Measurements from ENCODE around the gene ZBTB22.
"Not testable (repeated sequence)": the region's sequence is repeated elsewhere in the genome, so short reads cannot be mapped to it uniquely, and the experiment has no call there.

The ZBTB22 gene, protein sequence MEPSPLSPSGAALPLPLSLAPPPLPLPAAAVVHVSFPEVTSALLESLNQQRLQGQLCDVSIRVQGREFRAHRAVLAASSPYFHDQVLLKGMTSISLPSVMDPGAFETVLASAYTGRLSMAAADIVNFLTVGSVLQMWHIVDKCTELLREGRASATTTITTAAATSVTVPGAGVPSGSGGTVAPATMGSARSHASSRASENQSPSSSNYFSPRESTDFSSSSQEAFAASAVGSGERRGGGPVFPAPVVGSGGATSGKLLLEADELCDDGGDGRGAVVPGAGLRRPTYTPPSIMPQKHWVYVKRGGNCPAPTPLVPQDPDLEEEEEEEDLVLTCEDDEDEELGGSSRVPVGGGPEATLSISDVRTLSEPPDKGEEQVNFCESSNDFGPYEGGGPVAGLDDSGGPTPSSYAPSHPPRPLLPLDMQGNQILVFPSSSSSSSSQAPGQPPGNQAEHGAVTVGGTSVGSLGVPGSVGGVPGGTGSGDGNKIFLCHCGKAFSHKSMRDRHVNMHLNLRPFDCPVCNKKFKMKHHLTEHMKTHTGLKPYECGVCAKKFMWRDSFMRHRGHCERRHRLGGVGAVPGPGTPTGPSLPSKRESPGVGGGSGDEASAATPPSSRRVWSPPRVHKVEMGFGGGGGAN

DNA sequence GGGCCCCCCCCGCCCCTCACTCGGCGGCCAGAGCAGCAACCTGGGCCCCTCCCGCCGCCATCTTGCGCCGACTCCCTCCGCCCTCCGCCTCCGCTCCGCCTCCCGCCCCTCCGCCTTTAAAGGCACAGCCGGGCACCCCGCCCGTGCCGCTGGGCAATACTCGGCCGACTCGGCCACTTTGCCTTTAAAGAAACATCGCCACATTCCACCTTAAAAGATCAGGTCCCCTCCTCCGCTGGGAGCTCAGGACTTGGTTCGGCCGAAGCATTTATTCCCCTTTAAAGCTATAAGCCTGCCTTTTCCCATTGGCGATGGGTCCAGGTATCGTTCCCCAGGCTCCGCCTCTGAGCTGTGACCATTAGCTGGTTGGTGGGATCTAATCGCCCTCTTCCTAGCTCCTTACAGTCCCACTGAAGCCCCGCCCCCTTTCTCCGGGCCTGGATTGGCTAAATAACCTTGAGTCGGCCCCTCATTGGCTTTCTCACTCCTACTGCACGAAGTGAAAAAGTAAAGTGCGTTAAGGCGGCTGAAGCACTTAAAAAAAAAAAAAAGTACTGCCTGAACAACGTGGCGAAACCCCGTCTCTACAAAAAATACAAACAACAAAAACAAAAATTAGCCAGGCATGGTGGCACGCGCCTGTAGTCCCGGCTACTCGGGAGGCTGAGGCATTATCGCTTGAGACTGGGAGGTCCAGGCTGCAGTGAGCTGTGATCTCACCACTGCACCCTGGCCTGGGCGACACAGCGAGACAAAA, at the start of gene ZBTB22:
TSS of gene ZBTB22 (minus strand) at position 76 of the 757 bp plus-strand sequence. CDS start 828 bp downstream, outside the sequence.
- DNase-seq = peak; percentile 98 to 99 (median 99)

GRCh38 chr6:33367009-33367714, 49.6 kb upstream of the ZBTB22 start:
- no peak for DNase-seq

DNA sequence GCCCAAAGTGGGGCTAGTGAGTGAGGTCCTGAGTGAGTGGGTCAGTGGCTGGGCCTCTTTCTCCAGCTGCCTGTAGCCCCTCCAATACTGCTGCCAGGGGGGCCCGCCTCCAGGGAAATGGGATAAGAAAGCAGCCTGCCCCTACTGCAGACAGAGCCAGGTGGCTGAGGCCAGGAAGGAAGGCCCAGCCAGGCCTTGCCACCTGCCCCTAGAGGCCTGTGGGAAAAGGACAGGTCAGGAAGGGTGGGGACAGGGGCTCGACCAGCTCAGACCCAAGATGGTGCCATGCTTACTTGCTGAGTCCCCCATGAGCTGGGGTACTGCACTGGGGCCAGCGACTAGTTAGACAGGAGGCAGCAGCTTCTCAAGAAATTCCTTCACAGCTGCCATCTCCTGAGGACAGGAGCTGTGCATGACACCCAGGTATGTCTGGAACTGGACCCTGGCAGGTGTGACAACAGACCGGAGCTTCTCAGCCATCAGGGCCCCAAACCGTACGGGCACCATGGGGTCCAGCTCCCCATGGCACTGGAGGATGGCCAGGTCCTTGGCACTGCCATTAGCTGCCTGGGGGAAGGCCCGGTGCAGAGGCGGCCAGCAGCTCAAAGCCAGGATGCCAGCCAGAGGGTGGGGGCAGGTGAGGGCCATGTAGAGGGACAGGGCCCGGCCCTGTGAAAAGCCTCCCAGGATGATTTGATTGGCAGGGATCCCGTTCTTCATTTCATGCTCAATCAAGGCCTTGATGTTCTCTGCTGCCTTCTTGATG, 47.8 kb upstream of the ZBTB22 start:
- DNase-seq = not testable (repeated sequence)

- peak; percentile 57 to 67 (median 66) for DNase-seq
Measured at GRCh38 chr6:33364475-33365205, 47.1 kb upstream of the ZBTB22 start.

- not testable (repeated sequence) for DNase-seq
Measured at GRCh38 chr6:33363486-33363885, 45.9 kb upstream of the ZBTB22 start.

DNA sequence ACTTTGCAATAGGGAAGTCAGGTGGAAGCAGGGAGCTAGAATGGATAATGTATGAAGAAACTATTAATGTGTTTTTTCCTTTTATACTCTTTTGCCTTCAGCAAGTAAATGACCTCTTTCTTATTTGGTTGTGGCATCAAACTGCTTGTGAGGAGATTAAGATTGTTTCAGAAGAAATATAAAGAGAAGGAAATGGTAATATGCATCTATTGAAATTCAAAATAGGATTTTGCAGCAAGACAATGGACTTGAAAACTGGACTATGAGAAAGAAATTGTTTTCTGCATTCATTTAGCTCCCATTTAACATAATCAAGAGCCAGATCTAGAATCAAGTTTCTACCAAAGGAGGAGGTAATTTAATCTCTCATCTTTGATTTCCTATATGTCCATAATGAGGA, 41.8 kb upstream of the ZBTB22 start:
- no peak for DNase-seq

- not testable (repeated sequence) for DNase-seq
Measured at GRCh38 chr6:33357160-33357871, 39.8 kb upstream of the ZBTB22 start.

GRCh38 chr6:33356295-33356694, 38.8 kb upstream of the ZBTB22 start:
- no peak for DNase-seq

GRCh38 chr6:33355860-33356259, 38.3 kb upstream of the ZBTB22 start:
- DNase-seq = not testable (repeated sequence)

DNA sequence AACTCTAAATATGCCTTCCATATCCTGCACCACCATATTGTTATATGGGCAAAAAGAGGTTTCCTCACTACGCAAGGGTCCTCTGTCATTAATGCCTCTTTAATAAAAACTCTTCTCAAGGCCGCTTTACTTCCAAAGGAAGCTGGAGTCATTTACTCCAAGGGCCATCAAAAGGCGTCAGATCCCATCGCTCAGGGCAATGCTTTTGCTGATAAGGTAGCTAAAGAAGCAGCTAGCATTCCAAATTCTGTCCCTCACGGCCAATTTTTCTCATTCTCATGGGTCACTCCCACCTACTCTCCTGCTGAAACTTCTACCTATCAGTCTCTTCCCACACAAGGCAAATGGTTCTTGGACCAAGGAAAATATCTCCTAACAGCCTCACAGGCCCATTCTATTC, 30.3 kb upstream of the ZBTB22 start:
- DNase-seq = no peak

DNA sequence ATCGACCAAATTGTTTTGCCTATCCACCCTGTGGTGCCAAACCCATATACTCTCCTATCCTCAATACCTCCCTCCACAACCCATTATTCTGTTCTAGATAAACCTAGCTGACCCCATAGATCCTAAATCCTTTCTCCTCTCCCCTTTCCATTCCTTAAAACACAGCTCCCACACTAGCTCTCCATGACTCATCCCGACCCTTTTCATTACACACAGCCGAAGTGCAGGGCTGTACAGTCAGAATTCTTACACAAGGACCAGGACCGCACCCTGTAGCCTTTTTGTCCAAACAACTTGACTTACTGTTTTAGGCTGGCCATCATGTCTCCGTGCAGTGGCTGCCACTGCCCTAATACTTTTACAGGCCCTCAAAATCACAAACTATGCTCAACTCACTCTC, 29.4 kb upstream of the ZBTB22 start:
- DNase-seq = not testable (repeated sequence)

GRCh38 chr6:33344701-33345697, 27.5 kb upstream of the ZBTB22 start:
- peak; percentile 73 to 81 (median 80) for DNase-seq

- no peak for DNase-seq
Measured at GRCh38 chr6:33343953-33344611, 26.5 kb upstream of the ZBTB22 start.

- not testable (repeated sequence) for DNase-seq
Measured at GRCh38 chr6:33343606-33343952, 26.0 kb upstream of the ZBTB22 start.

DNA sequence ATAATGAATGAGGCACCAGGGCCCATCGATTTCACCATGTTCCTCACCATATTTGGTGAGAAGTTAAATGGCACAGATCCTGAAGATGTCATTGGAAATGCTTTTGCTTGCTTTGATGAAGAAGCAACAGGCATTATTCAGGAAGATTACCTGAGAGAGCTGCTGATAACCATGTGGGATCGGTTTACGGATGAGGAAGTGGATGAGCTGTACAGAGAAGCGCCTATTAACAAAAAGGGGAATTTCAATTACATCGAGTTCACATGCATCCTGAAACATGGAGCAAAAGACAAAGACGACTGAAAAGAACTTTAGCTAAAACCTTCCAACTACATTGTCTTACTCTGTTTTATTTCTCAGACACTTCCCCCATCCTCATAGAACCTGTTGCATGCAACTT, 21.6 kb upstream of the ZBTB22 start:
- peak; percentile 37 to 44 (median 41) for DNase-seq

- DNase-seq = no peak
Measured at GRCh38 chr6:33336495-33336894, 19.0 kb upstream of the ZBTB22 start.

GRCh38 chr6:33335916-33336315, 18.4 kb upstream of the ZBTB22 start:
- no peak for DNase-seq

DNA sequence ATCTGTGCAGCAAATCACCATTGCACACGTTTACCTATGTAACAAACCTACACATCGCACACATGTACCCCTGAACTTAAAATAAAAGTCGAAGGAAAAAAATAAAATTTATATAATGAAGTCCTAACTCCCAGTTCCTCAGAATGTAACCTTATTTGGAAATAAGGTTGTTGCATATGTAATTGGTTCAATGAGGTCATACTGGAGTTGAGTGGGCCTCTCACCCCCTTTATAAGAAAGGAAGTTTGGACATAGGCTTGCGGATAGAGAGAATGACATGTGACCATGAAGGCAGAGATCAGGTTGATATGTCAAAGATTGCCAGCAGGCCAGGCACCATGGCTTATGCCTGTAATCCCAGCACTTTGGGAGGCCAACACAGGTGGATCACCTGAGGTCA, 16.1 kb upstream of the ZBTB22 start:
- DNase-seq = peak in 2 of 3 donors; percentile 24 to 52

DNA sequence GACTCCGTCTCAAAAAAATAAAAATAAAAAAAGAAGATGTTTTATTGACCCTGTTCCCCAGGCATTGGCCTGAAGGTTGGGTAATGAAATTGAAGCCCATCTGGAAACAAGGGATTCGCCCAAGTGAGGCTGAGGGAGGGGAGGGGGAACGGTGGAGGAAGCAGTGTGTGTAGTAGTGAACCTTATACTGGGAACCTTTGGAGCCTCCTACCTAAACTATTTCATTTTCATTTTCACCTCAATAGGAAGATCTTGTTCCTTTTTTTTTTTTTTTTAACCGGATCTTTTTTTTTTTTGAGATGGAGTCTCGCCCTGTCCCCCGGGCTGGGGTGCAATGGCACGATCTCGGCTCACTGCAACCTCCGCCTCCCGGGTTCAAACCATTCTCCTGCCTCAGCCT, 13.2 kb upstream of the ZBTB22 start:
- DNase-seq = no peak

All from suppressor macrophage treated with lipopolysaccharide for 1 hour (primary cell).